Urothelium cell line (cell line): ENCODE results near the gene MID1IP1.

Source experiments
- DNase-seq: peaks from one replicate; pipeline ENCODE4 v3.0.0; 2011; ENCODE audit warnings: low spot score, mixed read lengths
- FAIRE-seq: peaks from 2 replicates; lab custom pipeline; 2011; peaks lifted over from hg19 to GRCh38; lab: Jason Lieb, UNC

MID1IP1 gene

GRCh38 chrX:38811515-38812243 lies 10.4 kb downstream of the MID1IP1 start:
- FAIRE-seq (no peak), DNase-seq (peak; percentile 13)

DNA sequence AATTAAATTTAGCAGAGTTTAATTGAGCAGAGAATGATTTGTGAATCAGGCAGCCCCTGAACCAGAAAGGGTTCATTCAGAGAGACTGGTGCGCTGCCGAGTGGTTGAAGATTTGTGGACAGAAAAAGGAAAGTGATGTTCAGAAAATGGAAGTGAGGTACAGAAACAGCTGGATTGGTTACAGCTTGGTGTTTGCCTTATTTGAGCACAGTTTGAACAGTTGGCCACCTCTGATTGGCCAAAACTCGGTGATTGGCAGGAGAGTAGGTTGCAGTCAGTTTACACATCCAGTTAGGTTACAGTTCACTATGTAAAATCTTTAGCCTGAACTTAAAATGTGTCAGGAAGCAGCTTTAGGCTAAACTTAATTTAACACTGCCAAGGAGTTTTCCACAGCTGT lies 14.9 kb downstream of the MID1IP1 start:
- no peak for DNase-seq
- no peak for FAIRE-seq

- FAIRE-seq (no peak), DNase-seq (peak; percentile 40)
Measured at GRCh38 chrX:38817004-38817703, 15.9 kb downstream of the MID1IP1 start.

DNA sequence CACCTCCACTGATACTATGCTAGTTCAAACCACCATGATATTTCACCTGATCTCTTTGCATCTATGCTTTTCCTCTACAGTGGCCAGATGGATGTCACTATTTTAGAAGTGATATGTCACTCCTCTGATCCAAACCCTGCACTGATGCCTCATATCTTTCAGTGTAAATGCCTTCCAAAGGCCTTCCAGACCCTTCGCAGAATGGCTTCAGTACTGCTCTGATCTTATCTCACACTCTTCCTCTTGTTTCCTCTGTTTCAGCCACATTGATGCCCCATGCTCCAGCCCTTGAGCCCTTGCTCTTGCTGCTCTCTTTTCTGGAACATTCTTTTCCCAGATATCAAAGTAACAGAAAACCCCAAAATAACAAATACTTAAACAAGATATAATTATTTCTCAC lies 17.9 kb downstream of the MID1IP1 start:
- FAIRE-seq (no peak), DNase-seq (no peak)

DNA sequence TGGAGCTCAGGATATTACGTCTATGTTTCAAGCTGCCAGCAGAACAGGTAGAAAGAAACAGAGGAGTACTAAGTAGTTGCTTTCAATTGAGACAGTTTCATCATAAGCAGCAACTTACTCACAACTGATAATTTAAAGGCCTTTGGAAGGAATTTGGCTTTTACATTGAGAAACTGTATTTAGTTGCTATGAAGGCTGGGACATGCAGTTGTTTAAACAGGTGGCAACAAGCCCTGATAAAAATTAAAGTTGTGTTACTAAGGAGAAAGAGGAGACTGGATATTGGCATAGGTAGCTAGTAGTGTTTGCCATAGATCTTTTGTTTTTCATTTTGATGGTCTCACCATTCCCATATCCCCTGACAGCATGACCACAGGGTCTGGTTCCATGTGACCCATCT lies 18.4 kb downstream of the MID1IP1 start:
- no peak for FAIRE-seq
- no peak for DNase-seq

DNA sequence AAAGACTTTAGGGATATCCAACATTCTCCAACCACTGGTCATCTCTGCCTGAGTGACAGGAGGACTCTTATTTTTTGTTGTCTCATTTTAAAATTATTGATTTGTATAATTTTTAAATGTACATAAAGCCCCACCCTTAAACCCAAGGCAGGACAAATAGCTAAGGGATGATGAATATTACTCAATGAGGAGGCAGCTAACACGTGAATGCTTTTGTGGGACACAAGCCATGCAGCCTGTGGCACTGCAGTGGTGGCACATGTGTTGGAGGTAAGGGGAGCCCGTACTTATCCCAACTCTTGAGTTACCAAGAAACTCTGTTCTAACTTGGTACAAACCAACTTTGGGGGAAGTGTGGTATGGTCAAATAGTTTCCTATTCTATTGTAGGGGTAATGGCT lies 19.5 kb downstream of the MID1IP1 start:
- FAIRE-seq (no peak), DNase-seq (no peak)

GRCh38 chrX:38824176-38824575 lies 22.9 kb downstream of the MID1IP1 start:
- DNase-seq (no peak), FAIRE-seq (no peak)

DNA sequence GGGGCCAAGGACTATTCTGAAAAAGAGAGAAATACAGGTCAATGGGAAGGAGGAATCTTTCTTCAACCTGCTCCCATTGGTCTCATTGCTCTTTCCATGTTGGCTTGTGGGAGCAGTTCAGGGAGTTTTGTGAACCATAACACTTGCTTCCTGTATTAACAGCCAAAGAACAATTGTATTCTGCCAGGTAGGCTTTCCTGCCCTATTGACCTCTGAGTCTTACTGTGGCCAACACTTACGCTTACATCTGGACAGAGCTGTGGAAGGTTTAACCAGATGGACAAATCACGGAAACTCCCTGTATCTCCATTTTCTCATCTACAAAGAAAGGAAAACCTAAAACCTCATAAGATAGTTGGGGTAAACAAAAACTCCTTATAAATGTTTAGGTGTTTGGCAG lies 30.7 kb downstream of the MID1IP1 start:
- FAIRE-seq, result no peak

DNA sequence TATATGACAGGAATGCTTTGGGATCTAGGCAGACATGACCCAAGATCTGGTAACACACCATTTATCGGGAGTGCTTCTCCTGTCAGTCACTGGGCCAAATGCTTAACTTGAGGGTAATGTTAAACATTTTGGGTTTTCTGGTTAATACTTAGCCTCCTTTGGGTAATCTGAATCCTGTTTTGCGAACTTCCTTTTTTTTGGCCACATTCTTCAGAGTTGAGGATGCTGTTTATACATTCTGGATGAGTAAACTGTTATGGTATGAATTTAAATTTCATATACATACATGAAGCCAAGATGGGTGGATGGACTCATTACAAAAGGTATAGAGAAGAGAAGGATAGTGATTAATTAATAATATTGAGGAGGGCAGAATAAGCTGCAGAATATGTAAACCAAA lies 36.1 kb downstream of the MID1IP1 start:
- no peak for DNase-seq
- FAIRE-seq, result no peak

More for the DNA sequence above, 30.7 kb downstream of the MID1IP1 start:
- DNase-seq, result no peak

- DNase-seq (no peak), FAIRE-seq (no peak)
Measured at GRCh38 chrX:38839277-38839676, 38.0 kb downstream of the MID1IP1 start.

DNA sequence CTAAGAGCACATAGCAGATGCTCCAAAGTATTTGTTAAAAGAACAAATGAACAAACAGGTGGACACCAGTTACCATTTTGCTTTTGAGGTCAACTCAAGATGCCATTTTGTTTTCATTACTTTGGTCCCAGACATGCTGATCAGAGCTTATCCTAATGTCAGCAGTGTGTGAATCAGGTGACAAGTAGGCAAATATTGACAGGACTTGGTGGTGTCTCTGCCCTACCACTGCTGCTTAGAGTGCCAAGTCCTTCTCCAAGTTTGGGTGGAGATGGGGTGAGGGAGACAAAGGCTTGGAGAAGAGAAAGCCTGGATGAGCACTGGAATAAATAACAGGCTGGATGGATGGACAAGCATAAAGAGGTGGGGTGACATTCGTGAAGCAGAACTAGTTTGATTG lies 38.7 kb downstream of the MID1IP1 start:
- DNase-seq, result no peak
- FAIRE-seq, result no peak

DNA sequence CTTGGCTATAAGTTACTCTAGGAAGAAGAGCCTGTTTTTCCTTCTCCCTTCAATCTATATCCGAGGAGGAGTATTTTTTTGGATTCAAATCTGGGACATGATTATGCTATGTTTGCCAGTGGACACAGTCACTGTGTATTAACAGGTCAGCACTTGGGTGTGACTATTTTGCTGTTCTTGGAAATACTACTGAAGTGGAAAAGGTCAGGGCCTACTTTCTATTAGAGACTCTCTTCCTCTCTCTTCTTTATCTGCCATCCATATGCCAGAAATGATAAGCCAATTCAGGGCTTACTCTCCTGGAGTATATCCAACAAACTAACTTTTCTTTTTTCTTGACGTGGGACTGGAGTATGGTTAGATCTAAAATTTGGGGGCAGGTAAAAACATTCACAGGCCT lies 40.5 kb downstream of the MID1IP1 start:
- DNase-seq (no peak), FAIRE-seq (no peak)

DNA sequence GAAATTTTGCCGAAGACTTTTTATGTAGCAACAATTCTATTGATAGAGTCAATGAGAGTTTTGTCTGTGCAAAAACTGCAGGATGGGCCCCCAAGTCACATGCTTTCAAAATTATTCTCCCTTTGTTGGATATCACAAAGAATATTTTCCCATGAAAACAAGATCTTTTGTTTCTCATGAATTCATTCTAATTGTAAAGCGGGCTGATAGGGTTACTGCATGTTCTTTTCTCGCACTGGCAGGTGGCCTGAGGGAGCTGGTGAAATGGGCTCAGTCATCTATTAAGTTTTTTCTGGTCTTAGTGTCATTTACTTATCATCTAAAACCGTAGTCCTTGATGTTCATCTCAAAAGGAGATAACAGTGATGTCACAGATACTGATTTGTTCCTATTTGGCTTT lies 44.2 kb downstream of the MID1IP1 start:
- FAIRE-seq (no peak), DNase-seq (no peak)

- no peak for DNase-seq
- no peak for FAIRE-seq
Measured at GRCh38 chrX:38847206-38847902, 46.1 kb downstream of the MID1IP1 start.

DNA sequence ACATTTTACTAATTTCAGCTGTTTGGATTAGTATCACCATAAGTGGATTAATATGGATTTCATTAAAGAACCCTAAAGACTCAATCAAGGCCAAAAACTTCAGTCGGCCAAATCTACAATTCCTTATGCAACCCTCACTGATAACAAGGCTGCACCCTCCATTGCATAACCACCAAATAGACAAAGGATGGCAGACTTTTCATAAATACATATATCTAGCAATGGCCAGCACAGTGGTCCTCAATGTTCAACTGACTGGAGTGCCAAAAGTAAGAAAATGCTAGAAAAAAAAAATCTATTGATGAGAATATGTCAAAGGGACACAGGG lies 46.6 kb downstream of the MID1IP1 start:
- no peak for DNase-seq
- FAIRE-seq, result no peak

DNA sequence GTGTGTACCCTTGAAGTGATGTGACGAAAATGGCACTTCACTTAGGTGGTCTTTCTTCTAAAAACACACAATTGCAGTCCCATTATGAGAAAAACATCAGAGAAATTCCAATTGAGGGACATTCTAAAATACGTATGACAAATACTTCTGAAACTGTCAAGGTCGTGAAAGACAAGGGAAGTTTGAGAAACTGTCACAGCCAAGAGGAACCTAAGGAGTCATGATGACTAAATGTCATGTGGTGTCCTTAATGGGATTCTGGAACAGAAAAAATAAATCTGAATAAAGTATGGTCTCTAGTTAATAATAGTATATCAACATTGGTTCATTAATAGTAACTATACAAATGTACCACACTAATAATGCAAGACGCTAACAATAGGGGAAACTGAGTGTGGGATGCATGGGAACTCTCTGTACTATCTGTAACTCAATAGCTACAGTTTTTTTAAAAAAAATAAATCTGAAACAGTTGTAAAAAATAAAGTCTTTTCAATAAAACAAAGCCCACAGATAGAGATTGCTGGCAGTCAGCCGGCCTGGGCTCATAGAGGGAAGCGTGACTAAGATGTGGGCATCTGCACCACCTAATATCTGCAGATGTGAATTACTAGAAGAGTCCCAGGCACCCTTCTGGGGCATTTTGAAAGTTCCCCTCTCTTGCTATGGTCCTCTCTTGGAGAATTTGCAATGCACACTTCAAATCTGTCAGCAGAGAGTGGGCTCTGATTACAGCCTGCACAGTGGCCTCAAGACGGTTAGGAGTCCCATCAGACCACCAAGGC lies 47.6 kb downstream of the MID1IP1 start:
- FAIRE-seq, result no peak

DNA sequence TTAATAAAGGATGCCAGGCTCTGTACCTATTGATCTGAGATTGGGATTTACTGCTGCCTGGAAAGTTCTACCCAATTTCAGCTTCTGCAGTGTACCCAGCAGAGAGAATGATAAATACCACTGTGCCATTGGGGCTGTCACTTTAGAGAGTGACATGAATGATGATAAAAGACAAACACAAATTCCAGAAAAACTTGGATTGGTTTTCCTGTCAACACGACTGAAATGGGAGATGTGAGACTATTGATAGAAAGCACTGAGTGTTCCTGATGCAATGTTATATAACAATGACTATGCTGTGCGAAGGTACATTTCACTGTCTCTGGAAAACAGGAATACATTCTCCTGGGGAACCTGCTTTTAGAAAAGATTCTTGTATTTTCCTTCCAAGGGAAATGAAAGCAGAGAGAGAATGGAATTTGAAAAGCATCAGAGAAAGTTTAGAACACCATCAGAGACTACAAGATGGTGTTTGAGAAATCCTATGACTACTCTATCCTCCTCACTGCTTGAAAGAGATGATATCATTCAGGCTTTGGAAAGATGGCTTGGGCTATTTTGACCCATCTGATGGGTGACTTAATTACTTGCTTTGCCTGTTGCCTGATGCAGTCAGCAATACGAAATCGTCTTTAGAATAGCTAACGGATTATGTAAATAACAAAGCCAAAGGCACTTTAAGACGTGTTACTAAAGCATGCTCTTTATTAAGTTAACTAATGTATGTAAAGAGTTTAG lies 49.7 kb downstream of the MID1IP1 start:
- FAIRE-seq (no peak), DNase-seq (no peak)

More for the DNA sequence above, 47.6 kb downstream of the MID1IP1 start:
- no peak for DNase-seq

DNA sequence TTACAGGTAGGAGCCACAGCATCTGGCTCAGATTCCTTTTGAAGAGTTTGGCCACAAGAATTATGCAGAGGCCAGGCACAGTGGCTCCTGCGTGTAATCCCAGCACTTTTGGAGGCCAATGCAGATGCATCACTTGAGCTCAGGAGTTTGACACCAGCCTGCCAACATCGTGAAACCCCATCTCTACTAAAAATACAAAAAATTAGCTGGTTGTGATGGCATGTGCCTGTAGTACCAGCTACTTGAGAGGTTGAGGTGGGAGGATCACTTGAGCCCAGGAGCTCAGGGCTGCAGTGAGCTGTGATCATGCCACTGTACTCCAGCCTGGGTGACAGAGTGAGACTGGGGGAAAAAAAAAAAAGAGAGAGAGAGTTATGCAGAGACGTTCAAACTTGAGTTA lies 53.0 kb downstream of the MID1IP1 start:
- DNase-seq (no peak), FAIRE-seq (no peak)
